ENCODE measurements around the gene KLHL22. TPM values are rescaled to one million over a fixed set of nuclear protein-coding genes. Genes with fewer than 3 reads are reported as not detected.
A peak's percentile ranks its signal among the peaks of the same experiment; 100 is the strongest.

KLHL22 gene
- total RNA-seq, 4 donors from 2014 or later, result 12.3 to 29.7 (median 18.3) TPM

DNA sequence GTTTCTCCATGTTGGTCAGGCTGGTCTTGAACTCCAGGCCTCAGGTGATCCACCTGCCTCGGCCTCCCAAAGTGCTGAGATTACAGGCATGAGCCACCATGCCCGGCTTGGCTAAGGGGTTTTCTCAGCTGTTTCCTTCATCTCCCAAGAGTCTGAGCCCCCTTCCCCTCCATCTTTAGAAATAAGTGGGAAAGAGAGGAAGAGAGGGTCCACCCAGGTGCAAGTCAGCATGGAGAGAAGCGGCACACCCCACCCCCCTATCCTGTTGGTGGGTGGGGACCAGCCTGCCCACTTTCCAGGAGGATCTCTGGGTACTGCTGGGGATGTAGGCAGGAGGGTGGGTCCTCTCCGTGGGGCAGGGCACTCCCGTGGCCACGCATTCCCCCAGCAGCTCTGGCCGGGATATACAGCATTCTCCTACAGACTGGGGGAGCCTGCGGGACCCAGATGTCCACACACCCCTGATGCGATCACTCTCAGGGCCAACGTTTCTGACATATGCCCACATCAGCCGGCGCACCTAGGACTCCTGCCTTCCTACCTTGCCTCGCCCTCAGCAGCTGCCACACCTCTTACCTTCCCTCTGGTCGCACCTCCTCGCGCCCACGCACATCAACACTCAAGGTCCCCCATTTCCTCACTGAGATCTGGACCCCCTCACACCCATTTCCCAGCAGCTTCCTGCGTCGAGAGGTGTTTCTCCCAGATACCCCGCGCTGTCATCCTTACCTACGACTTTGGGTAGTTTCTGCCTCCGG is 66.9 kb downstream of the KLHL22 start:
- 71% methylated on average over 19 of the region's 23 CpGs for WGBS
- no peak overlapping the region for H3K27ac ChIP-seq
- H3K4me3 ChIP-seq, result peak overlapping the region; percentile 43
- peaks cover 47% of the 10 kb centered on the region for H3K27me3 ChIP-seq
- peaks cover 8% of the 10 kb centered on the region for H3K36me3 ChIP-seq
- DNase-seq (ENCODE audit: low spot score in 2 of 2), result peak; percentile 56 to 69
- peaks cover 58% of the 10 kb centered on the region for H3K4me1 ChIP-seq
- no peak for TF ChIP-seq POLR2AphosphoS5 (IDR thresholded peaks at IDR 0.05)
- TF ChIP-seq POLR2A (IDR thresholded peaks at IDR 0.05), result no peak
- TF ChIP-seq, protein P1, sequence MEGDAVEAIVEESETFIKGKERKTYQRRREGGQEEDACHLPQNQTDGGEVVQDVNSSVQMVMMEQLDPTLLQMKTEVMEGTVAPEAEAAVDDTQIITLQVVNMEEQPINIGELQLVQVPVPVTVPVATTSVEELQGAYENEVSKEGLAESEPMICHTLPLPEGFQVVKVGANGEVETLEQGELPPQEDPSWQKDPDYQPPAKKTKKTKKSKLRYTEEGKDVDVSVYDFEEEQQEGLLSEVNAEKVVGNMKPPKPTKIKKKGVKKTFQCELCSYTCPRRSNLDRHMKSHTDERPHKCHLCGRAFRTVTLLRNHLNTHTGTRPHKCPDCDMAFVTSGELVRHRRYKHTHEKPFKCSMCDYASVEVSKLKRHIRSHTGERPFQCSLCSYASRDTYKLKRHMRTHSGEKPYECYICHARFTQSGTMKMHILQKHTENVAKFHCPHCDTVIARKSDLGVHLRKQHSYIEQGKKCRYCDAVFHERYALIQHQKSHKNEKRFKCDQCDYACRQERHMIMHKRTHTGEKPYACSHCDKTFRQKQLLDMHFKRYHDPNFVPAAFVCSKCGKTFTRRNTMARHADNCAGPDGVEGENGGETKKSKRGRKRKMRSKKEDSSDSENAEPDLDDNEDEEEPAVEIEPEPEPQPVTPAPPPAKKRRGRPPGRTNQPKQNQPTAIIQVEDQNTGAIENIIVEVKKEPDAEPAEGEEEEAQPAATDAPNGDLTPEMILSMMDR (IDR thresholded peaks at IDR 0.05), result no peak
- H3K9me3 ChIP-seq, result no peaks in the 10 kb centered on the region

DNA sequence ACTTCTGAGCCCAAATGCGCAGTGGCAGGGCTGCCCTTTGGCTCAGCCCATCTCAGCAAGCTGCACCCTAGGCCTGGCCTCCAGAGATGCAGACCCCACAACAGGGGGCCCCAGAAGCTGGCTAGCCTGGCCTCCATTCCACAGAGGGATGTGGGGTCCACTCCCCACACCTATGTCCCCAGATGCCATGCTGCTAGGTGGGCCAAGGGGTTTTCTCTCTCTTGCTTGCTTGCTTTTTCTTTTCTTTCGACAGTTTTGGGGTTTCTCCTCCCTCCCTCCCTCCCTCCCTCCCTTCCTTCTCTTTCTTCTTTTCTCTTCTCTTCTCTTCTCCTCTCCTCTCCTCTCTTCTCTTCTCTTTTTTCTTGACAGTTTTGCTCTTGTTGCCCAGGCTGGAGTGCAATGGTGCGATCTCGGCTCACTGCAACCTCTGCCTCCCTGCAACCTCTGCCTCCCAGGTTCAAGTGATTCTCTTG is 67.6 kb downstream of the KLHL22 start:
- WGBS, result 100% methylated on average over 4 of the region's 4 CpGs
- TF ChIP-seq, protein P1 (IDR thresholded peaks at IDR 0.05), result no peak
- no peak for TF ChIP-seq POLR2AphosphoS5 (IDR thresholded peaks at IDR 0.05)
- TF ChIP-seq EP300 (IDR thresholded peaks at IDR 0.05), result no peak
- no peak for TF ChIP-seq POLR2A (IDR thresholded peaks at IDR 0.05)
- Histone ChIP-seq H3K9me3 (no peaks in the 10 kb centered on the region), H3K27me3 (peaks cover 47% of the 10 kb centered on the region), H3K27ac (no peak overlapping the region), H3K36me3 (peaks cover 8% of the 10 kb centered on the region), H3K4me1 (peaks cover 65% of the 10 kb centered on the region), H3K4me3 (no peak overlapping the region)
- peak in 1 of 2 donors; percentile 38 for DNase-seq (ENCODE audit: low spot score in 2 of 2)

DNA sequence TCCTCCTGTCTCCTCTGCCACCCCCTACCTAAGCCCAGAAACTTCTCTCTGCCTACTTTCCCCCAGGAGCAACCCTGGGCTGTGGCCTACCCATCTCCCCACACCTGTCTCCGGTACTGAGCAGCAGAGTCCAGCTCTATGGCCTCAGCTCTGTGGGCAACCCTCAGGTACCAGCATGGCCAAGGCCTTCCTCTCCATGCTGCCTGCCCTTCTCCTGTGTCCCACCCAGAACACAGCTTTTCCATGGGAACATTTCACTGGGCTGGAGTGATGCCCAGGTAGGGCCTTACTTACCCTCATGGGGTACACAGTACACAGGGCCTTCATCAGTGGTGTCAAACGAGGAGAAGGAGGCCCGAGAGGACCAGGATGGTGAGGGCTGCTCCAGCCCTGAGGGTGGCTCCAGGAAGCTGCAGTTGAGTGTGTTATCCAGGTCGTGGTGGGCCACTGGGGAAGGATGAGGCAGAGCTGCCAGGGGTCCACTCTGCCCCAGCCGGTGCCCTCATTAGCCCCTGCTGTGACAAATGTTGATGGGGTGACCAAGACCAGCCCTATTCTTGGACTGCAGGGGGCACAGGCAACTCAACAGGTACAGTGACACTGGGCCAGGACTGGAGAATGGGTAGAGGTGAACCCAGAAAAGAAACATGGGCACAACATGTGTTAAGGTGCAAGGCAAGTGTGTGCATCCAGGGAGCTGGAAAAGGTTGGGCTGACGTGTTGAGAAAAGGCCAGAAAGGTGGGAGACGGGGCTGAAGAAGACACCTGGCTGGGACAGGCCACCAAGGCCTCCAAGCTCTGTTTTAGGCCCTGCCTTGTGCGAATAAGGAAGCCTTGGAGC is 68.3 kb downstream of the KLHL22 start:
- Histone ChIP-seq H3K27me3 (peaks cover 43% of the 10 kb centered on the region), H3K36me3 (peaks cover 8% of the 10 kb centered on the region), H3K27ac (no peak overlapping the region), H3K4me1 (peaks cover 70% of the 10 kb centered on the region), H3K4me3 (no peak overlapping the region), H3K9me3 (no peaks in the 10 kb centered on the region)
- DNase-seq (ENCODE audit: low spot score in 2 of 2), result no peak
- TF ChIP-seq, protein P1 (IDR thresholded peaks at IDR 0.05), result no peak
- no peak for TF ChIP-seq POLR2AphosphoS5 (IDR thresholded peaks at IDR 0.05)
- TF ChIP-seq EP300 (IDR thresholded peaks at IDR 0.05), result no peak
- TF ChIP-seq POLR2A (IDR thresholded peaks at IDR 0.05), result no peak
- 95% methylated on average over 8 of the region's 8 CpGs for WGBS

DNA sequence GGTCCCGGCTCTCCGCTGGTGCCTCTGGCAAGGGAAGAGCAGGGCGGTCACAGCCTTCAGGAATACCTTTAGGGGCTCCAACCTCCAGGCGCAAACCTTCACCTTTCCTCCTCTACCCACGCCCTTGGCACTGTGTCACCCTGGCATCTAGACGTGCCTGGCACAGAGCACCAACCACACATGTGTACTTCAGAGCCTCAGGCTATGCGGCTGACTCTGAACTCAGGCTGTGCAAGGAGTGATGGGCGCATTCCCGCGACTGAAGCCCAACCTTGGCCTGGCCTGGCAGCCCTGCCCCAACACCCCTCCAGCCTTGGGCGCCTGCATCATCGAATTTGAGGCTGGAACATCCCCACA is 69.4 kb downstream of the KLHL22 start:
- no peak for DNase-seq (ENCODE audit: low spot score in 2 of 2)
- Histone ChIP-seq H3K9me3 (no peaks in the 10 kb centered on the region), H3K27me3 (peaks cover 32% of the 10 kb centered on the region), H3K4me3 (peak overlapping the region; percentile 45), H3K4me1 (peaks cover 66% of the 10 kb centered on the region), H3K27ac (no peak overlapping the region), H3K36me3 (peaks cover 8% of the 10 kb centered on the region)
- 39% methylated on average over 9 of the region's 12 CpGs for WGBS
- no peak for TF ChIP-seq EP300 (IDR thresholded peaks at IDR 0.05)
- no peak for TF ChIP-seq POLR2A (IDR thresholded peaks at IDR 0.05)
- no peak for TF ChIP-seq POLR2AphosphoS5 (IDR thresholded peaks at IDR 0.05)
- TF ChIP-seq, protein P1 (IDR thresholded peaks at IDR 0.05), result no peak
